ENCODE data around the gene LRMDA.

Gene LRMDA

DNA sequence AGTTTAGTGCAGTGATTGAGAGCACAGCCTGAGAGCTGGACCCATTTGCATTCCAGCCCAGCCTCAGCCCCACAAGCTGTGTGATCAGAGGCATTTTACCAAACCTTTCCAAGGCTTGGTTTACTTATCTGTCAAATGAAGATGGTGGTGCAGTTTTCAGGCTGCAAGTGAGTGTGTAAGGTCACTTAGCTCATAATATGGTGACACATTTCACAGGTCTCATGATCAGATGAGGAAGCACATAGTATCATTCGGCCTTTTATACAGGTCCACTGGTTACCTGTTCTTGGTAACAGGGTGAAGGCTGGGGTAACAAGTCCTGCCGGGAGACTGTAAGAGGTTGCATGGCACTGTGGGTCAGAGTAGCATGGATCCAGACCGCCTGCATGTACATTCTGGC, 371.7 kb downstream of the LRMDA start:
- no peak for DNase-seq

DNA sequence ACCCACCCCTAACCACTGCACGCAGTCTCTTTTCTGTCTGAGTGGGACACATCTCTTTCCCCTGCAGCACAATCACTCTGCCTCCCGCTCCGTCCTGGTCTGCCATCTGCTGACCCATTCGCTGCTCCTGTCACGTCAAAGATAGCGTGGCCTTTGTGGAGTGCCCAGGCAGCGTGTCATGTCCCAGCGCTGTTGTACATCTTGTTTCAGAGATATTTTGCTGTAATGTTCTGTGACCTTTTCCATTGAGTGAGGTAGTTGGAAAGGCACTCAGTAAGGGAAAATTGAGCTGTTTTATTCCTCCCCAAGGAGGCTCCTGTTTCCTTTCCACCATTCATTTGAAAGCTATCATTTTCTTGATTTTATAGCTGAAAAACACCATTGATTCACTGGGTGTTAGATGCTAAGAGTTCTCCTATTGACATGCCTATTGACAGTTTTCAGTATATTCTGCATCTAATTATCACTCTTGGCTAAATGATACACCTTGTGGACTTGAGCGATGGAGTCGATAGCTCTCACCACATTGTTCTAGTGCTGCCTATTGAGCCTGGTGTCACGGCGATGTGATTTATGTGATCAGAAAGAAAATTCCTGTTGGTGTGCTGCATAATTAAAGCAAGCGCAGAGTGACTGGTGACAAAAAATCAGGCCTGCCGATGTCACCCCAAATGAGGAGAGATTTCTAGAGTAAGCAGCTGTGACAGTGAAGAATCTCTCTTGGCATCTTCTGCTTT, 372.6 kb downstream of the LRMDA start:
- DNase-seq = no peak

DNA sequence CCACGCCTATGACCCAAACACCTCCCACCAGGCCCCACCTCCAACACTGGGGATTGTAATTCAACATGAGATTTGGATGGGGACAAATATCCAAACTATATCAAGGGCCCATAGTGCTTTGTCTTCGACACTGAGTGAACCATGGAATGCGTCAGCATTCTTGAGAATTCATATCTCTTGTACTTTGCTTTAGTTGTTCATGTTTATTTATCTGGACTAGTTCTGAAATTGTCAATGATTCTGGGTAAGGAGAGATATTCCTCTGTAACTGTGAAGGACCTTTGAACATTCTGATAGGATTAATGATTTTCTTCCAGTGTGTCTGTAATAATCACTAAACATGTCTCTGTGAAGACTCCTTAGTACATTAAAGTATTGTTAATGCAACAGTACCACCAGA, 374.8 kb downstream of the LRMDA start:
- no peak for DNase-seq

DNA sequence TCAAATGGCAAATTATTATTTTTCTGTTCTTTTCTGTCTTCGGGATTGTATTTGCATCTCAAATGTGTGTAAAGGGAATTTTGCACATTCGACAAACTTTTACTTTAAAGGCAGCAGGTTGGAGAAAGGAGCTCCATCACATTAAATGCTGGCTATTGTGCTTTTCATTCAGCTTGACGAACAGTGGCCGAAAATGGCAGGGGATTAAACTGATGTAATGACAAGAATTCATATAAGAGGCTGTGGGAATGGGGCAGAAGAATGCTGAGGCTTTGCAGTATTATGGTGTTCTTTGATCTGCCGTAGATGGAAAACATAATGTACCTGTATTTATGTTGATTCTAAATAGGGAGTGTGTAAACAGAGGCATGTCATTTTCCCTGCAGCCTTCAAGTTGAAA, 376.0 kb downstream of the LRMDA start:
- no peak for DNase-seq

DNA sequence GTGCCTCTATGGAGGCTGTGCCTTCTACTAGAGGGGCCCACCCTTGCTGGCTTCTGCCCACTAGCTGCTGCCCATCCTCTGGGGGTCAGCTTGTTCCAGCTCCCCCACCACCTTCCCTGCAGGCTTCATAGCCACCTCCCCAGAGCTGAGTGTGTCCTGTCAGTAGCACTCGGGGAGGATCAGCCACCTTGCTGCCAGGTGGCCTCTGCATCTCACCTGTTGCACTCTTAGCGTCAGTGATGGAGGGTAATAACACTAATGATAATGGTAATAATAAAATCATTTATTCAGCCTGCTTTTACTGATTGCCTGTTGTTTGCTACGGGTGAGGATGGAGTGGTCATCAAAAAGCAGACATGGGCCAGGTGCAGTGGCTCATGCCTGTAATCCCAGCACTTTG, 377.6 kb downstream of the LRMDA start:
- no peak for DNase-seq

DNA sequence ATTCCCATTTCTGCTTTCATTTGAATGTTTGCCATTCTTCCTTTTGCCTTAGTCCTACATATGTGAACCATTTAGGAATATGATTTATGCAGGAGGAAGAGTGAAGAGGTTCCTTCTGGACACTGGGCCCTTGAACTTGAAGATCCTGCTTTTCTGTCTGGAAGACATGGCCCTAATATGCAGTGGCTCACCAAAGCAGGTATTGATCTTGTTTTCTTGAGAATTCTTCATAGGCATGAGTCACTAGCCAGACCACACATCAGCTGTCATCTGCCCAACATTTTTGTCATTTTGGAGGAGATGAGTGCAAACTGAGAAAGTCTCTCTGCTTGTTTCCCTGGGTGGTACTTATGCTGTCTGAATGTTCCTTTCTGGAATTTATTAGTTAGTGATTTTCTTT, 382.6 kb downstream of the LRMDA start:
- no peak for DNase-seq

DNA sequence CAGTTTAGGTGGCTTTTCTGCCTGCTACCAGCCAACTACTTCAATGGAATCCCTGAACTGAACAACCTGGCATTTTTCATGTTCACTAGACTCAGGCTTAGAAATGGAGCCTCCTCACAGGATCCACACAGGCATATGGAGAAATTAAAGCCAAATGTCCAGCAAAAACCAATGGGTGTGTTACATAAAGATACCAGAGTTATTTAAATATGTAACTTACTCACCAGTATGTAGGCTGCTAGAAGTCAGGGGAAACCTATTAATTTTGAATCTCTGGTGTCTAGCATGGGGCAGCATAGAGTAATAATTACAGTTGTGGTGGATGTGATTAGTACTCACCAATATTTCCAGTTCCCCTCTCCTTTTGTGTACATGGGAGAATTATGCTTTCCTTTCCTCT, 383.6 kb downstream of the LRMDA start:
- no peak for DNase-seq

DNA sequence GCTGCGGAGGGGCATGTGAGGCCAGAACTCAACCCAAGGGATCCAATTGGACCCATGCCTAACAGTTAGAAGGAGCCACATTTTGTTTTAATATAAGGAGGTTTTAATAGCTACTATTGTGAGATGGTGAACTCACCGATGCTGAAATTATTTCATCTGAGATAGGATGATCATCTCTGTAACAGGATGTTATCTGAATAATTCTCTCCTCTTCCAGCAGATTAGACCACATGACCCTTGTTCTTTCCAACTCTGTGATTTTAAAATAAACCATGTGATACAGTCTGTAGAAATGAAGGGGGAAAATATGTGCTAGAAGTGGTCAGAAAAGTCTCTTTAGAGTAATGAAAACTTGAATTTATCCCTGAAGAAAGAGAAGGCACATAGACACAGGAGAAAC, 385.8 kb downstream of the LRMDA start:
- DNase-seq = no peak

DNA sequence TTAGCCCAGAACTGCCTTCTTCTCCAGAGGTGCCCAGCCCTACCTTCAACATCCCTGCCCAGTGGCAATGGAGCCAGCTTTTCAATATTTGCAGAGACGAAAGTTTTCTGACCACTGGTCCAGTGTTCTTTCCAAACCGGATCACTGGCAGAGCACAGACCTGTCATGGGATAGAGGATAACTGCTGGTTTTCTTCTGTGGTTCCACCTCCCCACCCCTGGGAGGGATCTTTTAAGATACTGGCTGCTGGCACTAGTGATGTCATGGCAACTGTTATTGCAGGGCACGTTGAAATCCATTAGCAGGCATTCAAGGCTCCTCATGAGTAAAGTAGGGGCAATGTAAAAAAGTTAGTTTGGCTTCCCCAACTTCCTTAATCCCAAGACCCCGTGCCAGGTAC, 387.1 kb downstream of the LRMDA start:
- no peak for DNase-seq

DNA sequence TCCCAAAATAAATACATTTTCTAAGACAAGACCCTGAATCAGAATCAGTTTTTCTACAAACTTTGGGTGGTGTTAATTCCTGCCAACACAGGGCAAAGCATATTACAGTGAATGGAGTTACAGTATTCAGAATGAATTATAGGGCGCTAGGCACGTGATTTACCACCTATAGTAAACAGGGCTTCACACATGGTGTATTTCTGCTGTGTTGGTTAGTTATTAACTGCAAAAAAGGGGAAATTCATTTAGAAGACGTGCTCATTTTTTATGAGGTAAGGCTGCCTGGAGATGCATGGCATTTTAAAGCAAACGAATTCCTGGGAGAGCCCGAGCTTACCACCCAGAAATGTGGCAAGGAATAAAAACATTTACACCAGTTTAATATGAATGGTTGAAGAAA, 393.8 kb downstream of the LRMDA start:
- no peak for DNase-seq

DNA sequence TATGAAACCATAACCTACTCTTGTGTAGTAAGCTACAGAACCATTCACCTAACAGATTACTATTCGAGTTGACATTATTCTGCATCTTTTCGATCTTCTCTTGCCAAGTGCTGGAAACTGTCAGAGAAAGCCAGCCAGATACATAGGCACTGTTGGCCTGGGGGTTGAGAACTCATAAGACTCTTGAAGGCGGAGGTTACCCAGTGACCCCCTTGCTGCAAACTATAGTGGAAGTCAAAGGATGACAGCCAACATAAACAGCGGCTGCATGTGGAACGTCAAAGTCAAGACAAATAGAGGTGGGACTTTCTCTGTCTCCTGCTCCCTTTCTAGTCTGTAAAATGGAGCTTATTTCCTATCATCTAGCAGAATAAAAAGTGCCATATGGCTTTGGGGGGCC, 394.2 kb downstream of the LRMDA start:
- DNase-seq = no peak

DNA sequence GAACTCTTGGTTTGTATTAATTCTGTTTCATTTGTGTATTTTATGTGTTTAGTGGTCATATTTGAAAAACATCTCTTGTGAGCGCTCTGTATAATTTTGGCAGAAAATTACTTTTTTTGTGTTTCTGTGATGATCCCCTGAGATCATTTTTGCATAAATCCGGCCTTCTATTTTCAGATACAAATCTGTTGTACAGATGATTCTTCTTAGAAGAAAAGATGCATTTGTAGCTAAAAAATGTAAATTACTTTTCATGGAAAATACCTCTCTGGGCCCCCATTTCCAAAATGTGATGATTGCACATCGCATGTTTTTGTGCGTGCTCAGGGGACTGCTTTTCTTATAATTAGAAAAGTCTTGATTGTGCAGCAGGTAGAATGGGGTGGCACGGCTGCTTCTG, 395.4 kb downstream of the LRMDA start:
- DNase-seq = no peak

DNA sequence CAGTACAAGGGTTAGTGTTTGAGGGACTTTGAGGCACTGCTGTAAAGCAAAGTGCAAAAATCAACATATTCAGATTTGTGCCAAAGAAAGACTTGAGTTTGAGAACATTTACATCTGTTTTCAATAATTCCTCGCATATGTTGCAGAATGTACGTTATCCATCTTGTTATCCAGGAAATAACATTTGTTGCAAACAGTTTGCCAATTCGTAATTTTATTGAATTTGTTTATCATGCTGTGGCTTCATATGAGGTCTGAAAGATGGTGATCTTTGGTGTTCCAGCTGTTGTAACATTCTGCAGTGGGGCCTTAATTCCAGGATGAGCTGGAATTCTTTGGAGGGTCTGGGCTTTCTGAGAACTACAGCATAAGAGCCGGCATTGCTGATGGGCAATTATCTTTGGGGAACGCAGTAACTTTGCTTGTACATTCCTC, 396.2 kb downstream of the LRMDA start:
- no peak for DNase-seq

DNA sequence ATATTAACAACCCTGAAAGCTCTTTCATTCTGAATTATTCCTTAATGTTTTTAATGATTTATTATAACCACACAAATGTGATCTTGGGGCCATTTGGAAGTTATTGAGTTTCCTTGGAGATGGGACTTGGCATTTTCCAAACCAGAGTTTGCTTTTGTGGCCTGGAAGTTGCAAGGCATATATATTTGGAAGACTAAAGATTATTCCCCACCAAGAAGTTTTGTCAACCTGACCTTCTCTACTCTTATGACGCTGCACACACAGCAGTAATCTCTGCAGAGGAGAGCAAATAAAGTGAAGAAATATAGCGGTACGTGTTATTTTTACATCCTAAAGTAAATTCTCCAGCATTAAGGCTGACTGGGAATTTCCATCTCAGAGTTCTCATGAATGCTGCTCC, 397.0 kb downstream of the LRMDA start:
- no peak for DNase-seq

DNA sequence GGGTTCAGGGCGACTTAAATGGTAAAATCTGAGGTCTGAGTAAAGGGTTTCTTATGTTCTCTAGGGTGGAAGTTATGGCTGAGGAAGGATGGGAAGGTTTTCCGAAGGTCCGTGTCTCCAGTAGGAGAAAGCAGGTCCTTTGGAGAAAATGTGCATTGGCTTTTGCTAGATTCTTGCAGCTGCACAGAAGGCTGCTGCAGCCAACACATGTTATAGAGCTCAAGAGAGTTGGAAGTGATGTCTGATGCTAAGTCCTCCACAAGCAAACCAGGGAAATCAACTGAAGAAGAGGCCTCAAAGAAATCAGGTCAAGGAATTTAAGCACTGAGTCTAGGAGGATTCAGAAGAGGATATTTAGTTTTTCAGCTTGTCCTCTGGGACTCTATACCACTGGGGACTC, 404.6 kb downstream of the LRMDA start:
- no peak for DNase-seq

DNA sequence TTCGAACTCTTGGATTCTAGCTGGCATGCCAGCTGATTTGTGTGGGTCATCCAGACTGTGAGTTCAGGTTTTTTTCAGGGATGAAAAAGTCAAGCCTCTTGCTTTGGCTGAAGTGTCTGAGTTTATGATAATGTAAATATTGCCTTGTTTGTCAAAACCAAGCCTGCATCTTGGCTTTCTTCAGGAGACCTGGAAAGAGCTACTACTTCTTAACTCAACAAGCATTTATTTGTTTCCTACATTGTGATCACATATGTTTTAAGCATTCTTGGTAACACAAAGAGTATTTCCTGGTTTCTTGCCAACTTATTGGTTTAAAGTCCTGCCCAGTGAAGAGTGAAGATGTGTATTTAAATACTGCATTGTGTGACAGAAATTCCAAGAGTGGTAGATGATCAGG, 407.1 kb downstream of the LRMDA start:
- DNase-seq = no peak

DNA sequence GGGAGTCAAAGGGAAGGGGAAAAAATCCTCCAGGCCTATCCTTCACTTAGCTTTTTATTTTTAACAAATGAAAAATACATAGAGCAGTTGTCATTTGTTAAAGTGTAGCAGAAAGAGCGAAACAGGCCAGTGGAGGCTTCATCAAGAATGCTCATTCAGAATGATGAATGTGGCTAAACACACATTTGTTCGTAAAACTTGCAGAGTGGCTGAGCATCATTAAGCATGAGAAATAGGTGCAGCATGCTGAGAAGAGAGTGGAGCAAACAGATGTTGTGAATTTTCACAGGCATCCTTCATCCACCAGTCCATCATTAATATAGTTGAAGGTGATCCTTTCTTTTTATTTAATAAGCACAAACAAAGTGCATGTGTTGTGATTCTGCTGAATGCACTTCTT, 407.6 kb downstream of the LRMDA start:
- no peak for DNase-seq

DNA sequence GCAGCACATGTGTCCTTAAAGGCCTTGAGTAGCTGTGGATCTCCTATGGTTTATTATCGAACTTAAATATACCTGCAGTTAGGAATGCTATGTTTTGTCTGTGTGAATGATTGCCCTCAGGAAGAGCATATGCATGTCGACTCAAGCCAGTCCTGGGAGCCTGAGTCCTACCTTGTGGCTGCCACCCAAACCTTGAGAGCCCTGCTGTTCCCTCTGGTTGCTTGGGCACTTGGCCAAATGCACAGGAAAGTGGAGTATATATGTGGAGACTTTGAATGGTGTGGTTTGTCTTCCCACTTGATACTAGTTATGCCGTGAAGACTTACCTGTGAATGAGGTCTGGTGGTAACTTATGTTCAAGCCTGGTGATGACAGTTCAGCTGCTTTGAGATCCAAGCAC, 409.8 kb downstream of the LRMDA start:
- DNase-seq = no peak

DNA sequence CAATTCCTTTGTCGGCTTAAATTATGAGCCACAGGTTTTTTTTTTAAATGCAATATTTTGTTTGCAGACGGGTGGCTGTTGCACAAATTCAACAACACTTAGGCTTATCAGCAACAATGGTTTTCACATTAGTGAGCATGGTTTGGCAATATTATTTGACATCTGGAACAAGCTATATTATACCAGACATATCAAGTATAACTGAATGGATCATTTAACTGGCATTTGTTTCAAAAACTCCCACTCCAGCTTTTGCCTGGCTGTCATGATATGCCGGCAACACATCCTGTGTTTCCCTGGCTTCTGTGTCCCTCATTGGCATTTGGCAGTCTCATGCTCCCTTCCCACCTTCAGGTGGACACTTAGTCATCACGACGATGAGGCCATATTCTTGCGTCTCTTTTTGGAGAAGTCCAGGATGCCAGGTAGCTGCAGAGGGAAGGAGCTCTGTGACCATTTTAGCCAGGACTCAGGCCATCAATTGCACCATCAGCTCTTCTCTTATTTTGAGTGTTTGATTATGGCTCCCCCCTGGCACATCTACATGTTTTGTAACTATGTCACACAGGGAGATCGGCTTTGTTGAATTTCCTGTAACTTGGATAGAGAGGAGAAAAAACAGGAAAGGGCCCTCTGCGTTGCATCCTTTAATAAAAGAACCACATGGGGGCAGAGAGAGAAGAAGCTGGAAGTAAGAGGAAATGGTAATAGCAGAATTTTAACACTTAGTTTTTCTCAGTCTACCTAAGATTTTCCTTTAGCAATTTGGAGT, 413.9 kb downstream of the LRMDA start:
- DNase-seq = no peak

DNA sequence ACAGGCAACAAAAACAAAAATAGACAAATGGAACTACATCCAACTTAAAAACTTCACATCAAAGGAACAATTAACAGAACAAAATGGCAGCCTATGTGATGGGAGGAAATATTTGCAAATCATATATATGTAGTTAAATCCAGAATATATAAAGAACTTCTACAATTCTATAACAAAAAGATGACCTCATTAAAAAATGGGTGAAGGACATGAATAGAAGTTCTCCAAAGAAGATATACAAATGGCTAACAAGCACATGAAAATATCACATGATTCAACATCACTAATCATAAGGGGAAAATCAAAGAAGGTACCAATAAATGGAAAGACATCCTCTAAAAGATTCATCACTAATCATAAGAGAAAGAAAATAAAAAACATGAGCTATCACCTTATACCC, 416.1 kb downstream of the LRMDA start:
- DNase-seq = no peak

DNA sequence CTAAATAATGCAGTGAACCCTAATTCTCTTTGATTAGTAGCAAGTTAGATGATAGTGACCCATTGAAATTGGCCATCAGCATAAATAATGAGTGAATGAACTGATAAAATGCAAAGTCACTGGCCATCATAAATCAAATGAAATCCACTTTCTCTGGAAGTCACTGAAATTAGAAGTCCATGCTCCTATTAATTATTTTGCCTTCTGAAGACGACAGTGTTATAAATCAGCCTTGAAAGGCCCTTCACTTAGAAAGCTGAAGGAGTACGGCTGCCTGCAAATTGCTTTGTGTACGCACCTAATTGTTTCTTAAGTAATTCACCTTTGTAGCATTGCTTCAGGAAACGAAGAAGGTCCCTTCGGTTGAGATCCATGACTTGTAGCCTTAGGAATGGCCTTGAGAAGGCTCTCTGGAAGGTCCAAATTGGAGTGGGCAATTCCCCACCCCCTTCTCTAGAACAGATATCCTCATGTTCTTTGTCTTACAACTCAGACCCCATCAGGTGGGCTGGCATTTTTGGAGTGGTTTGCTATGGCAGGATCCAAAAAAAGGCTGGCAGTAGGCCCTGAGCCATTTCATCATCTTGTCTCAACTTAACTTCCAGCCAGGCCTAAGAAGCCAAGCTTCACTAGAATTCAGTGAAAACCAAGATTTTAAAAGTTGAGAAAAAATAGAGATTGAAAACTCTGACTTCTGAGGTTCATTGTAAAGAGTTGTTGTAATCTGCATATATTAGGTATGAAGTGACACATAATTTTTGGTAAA, 420.3 kb downstream of the LRMDA start:
- DNase-seq = no peak

DNA sequence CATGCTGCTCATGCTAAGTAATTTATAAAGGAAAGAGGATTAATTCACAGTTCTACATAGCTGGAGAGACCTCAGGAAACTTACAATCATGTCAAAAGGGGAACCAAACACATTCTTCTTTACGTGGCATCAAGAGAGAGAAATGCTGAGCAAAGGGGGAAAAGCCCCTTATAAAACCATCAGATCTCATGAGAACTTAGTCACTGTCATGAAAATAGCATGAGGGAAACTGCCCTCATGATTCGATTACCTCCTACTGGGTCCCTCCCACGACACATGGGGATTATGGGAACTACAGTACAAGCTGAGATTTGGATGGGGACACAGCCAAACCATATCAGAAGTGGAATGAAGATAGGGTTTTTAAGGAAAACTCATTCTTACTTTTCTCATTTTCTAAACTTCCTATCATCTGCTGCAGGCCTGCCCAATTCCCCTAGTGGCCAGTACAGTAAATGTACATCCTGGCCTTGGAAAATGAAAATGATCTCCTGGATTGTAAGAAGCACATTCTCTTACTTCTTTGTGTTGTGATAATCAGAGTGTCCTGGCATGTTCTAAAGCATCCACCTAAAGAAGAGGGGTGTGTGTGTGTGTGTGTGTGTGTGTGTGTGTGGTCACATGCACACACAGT, 421.5 kb downstream of the LRMDA start:
- no peak for DNase-seq

DNA sequence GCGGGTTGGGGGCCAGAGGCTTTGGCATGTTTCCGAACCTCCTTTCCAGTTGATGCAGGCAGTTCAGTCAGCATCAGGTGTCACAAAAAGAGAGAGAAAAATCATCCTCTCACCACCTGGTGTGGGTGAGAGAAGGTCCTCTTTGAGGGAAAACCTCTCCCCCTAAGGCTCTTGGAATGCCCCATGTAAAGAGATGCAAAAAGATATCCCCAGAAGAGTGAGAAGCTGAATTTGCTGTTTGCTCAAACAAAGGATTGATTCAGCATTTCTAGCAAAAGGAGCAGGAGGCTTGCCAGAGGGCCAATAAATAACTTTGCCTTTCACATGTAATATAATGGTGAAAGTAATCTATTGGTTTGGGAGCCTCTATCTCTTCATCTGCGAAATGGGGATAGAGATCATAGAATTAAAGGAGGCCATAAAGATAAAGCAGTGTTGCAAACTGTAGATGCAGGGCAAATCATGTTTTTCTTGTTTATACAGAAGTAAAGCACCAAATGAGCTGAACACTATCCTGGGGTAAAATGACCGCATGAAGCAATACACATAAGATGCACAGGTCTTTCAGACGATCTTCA, 425.9 kb downstream of the LRMDA start:
- DNase-seq = no peak

Data from NCI-H2029 treated with DMSO at 0.1 percent for 48 hours (cell line).